AG04450 (cell line): ENCODE measurements around the gene EXOC4. TPM values are rescaled to one million over a fixed set of nuclear protein-coding genes. Genes with fewer than 3 reads are reported as not detected.
A peak's percentile ranks its signal among the peaks of the same experiment; 100 is the strongest.

Experiments
- CTCF ChIA-PET: fragments of 300-600, 350-600 bp; formaldehyde crosslinking; extraction: SDS; loops from one replicate; lab custom pipeline; 2022; ENCODE audit warnings: antibody characterized with exemption, inconsistent platforms; lab: Charles Lee
- POLR2A ChIA-PET: fragments of 350-600 bp; formaldehyde crosslinking; extraction: SDS; loops from one replicate; lab custom pipeline; 2021; ENCODE audit warnings: antibody characterized with exemption, inconsistent platforms; lab: Yijun Ruan, JAX
- DNase-seq: peaks from one replicate; pipeline ENCODE4 v3.0.0-alpha.2; 2011; ENCODE audit warnings: low read depth, low spot score
- H3K27ac ChIP-seq: one replicate; pipeline ENCODE4 v1.5.1; 2012; ENCODE audit warnings: low read depth, low read length, control low read depth
- H3K27me3 ChIP-seq: one replicate; pipeline ENCODE4 v1.6.0; 2012; ENCODE audit warnings: low read length; ENCODE audit not compliant: control insufficient read depth, insufficient read depth
- H3K4me3 ChIP-seq: 2 replicates; pipeline ENCODE4 v1.5.1; 2011; ENCODE audit warnings: mild to moderate bottlenecking, low read depth, low read length, control low read depth
- H3K9me3 ChIP-seq: 2 replicates; pipeline ENCODE4 v1.5.1; 2012; ENCODE audit warnings: low read length; ENCODE audit not compliant: control insufficient read depth, insufficient read depth
- CTCF ChIP-seq: IDR thresholded peaks from 2 replicates; pipeline ENCODE4 v1.5.1; 2011; ENCODE audit warnings: low read depth, low read length, control low read depth, inconsistent platforms
- polyA plus RNA-seq: library from polyadenylated mRNA; depleted of rRNA; stranded (reverse); fragments of >200 nt; gene quantifications from 2 replicates; pipeline ENCODE4 v1.2.3, GENCODE V29; 2011

Gene EXOC4
- polyA plus RNA-seq, 1 experiment, result 73.5 TPM

- no peak for TF ChIP-seq CTCF
- CTCF ChIA-PET, result interaction anchor here (0.6 to 1.5 kb wide), 2 partner anchors 10 to 119 kb away, joined by 3 to 4 read pairs; no protein-coding TSS in a partner anchor
- no peak overlapping the region for H3K4me3 ChIP-seq
- POLR2A ChIA-PET, result no interaction called here
- DNase-seq, result no peak
- no peak overlapping the region for H3K27ac ChIP-seq
- H3K27me3 ChIP-seq, result no peaks in the 10 kb centered on the region
- no peaks in the 10 kb centered on the region for H3K9me3 ChIP-seq
Measured at GRCh38 chr7:134021836-134022235, 769.0 kb downstream of the EXOC4 start.

- POLR2A ChIA-PET, result no interaction called here
- DNase-seq, result no peak
- CTCF ChIA-PET, result interaction anchor here (0.7 to 1.5 kb wide), 2 partner anchors 10 to 336 kb away, joined by 3 to 4 read pairs; no protein-coding TSS in a partner anchor
Measured at GRCh38 chr7:134022286-134022911, 769.5 kb downstream of the EXOC4 start.

DNA sequence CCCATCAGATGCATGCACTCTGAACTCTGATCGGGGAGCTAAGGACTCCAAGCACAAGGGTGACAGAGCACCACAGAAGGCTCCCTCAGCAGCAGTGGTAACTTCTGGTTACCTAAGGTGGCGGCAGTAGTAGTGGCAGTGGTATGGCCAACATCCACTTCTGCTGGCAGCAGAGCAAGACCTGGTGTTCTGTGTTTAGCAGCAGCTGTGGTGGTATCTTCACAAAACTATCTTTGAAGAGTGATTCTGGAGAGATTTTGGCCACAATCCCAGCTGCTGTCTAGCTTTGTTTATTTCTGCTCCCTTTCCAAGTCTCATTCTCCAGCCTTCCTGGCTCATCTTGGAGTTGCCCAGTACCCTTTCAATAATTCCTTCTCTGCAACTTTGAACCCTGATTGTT, 771.9 kb downstream of the EXOC4 start:
- ChIA-PET POLR2A (no interaction called here), CTCF (interaction anchor here (2.2 kb wide), 1 partner anchor 8 kb away, joined by 11 read pairs; no protein-coding TSS in a partner anchor)
- no peak for TF ChIP-seq CTCF
- Histone ChIP-seq H3K4me3 (no peak overlapping the region), H3K9me3 (no peaks in the 10 kb centered on the region), H3K27me3 (no peaks in the 10 kb centered on the region), H3K27ac (no peak overlapping the region)
- DNase-seq, result peak; percentile 13

More at GRCh38 chr7:134022286-134022911, 769.5 kb downstream of the EXOC4 start:
- no peak for TF ChIP-seq CTCF
- H3K27ac ChIP-seq, result no peak overlapping the region
- H3K9me3 ChIP-seq, result no peaks in the 10 kb centered on the region
- H3K27me3 ChIP-seq, result no peaks in the 10 kb centered on the region
- H3K4me3 ChIP-seq, result no peak overlapping the region

GRCh38 chr7:134028853-134029252, 776.0 kb downstream of the EXOC4 start:
- no peak overlapping the region for H3K4me3 ChIP-seq
- CTCF ChIA-PET, result no interaction called here
- POLR2A ChIA-PET, result no interaction called here
- no peaks in the 10 kb centered on the region for H3K27me3 ChIP-seq
- TF ChIP-seq CTCF, result no peak
- no peaks in the 10 kb centered on the region for H3K9me3 ChIP-seq
- no peak for DNase-seq
- no peak overlapping the region for H3K27ac ChIP-seq

DNA sequence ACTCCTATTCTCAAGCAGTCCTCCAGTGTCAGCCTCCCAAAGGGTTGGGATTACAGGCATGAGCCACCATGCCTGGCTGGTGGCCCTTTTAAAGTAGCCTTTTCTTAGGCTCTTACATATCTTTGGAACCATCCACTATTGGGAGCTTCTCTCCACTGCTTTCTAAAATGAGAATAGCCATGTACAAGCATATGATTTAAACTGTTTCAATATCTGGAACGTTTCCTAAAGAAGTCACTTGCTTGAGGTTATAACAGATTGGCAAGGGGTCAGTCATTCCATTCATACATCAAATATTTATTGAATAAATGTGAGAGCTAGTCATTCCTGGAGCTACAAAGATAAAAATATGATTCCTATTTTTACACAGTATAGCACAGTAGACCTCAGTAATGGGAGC, 776.9 kb downstream of the EXOC4 start:
- POLR2A ChIA-PET, result no interaction called here
- Histone ChIP-seq H3K4me3 (no peak overlapping the region), H3K27ac (no peak overlapping the region), H3K27me3 (no peaks in the 10 kb centered on the region), H3K9me3 (no peaks in the 10 kb centered on the region)
- CTCF ChIA-PET, result no interaction called here
- no peak for DNase-seq
- TF ChIP-seq CTCF, result no peak
